Endothelial cell (in vitro differentiated cells): ENCODE measurements around the gene ZG16B. TPM values are rescaled to one million over a fixed set of nuclear protein-coding genes. Genes with fewer than 3 reads are reported as not detected.

Experiments used
- DNase-seq: peaks from one replicate; pipeline ENCODE4 v3.0.0; 2021; ENCODE audit warnings: low spot score
- H3K27ac Mint-ChIP-seq: one replicate; pipeline ENCODE4 v1.8.0; 2021; ENCODE audit warnings: mixed read lengths, inconsistent platforms; ENCODE audit not compliant: unreplicated experiment
- H3K27me3 Mint-ChIP-seq: one replicate; pipeline ENCODE4 v1.8.0; 2021; ENCODE audit warnings: mild to moderate bottlenecking, moderate library complexity, mixed read lengths, inconsistent platforms; ENCODE audit not compliant: unreplicated experiment
- H3K36me3 Mint-ChIP-seq: one replicate; pipeline ENCODE4 v1.8.0; 2021; ENCODE audit warnings: mild to moderate bottlenecking, low read depth, mixed read lengths, inconsistent platforms; ENCODE audit not compliant: unreplicated experiment
- H3K4me1 Mint-ChIP-seq: one replicate; pipeline ENCODE4 v1.8.0; 2021; ENCODE audit warnings: mild to moderate bottlenecking, mixed read lengths, inconsistent platforms; ENCODE audit not compliant: unreplicated experiment
- H3K4me3 Mint-ChIP-seq: one replicate; pipeline ENCODE4 v1.8.0; 2021; ENCODE audit warnings: mild to moderate bottlenecking, mixed read lengths, inconsistent platforms; ENCODE audit not compliant: unreplicated experiment
- H3K9me3 Mint-ChIP-seq: one replicate; pipeline ENCODE4 v1.8.0; 2021; ENCODE audit warnings: mixed read lengths, inconsistent platforms; ENCODE audit not compliant: unreplicated experiment
- total RNA-seq: library from RNA; stranded (reverse); fragmentation: NEBNext Ultra II Directional; extraction: Animal tissue kit (Norgen Biotek cat#: 25700); gene quantifications from one replicate; pipeline ENCODE4 v1.2.1, GENCODE V29; 2021; ENCODE audit not compliant: unreplicated experiment
- TF ChIP-seq, protein P1 (sequence below): fragments of 200-600 bp; sonication (generic); IDR thresholded peaks from one replicate; pipeline ENCODE4 v1.5.0; 2021; ENCODE audit warnings: antibody characterized with exemption; ENCODE audit not compliant: unreplicated experiment

The ZG16B gene
- total RNA-seq, 1 donor from 2014 or later = 1.3 TPM

DNA sequence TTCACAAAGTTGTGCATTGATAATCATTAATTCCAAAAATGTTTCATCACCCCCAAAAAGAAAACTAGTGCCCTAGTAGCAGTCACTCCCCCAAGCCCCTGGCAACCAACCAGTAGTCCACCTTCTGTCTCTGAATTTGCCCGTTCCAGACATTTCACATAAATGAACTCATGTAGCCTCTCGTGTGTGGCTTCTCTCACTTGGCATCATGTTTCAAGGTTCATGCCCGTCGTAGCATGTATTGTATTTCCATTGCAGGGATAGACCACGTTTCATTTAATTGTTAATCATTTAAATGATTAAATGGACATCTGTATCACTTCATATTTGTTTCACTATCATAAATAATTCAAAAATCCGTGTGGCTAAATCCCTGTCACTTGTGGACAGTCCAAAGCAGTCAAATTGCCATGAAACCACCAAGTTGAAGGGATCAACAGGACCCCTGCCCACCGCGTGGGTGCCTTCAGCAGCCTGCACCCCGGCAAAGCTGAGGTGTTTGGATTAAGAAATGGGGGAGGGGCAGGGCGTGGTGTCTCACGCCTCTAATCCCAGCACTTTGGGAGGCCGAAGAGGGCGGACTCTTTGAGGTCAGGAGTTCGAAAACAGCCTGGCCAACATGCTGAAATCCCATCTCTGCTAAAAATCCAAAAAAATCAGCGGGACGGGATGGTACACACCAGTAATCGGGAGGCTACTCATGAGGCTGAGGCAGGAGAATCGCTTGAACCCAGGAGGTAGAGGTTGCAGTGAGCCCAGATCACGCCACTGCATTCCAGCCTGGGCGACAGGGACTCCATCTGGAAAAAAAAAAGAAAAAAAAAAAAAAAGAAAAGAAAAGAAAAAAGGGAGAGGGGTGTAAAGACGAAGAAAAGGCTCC is 44.2 kb downstream of the ZG16B start:
- Mint-ChIP-seq H3K4me1 (no peaks in the 10 kb centered on the region), H3K4me3 (no peak overlapping the region), H3K27me3 (peaks cover 4% of the 10 kb centered on the region), H3K9me3 (no peaks in the 10 kb centered on the region), H3K27ac (peak overlapping the region; percentile 76), H3K36me3 (peaks cover under 1% of the 10 kb centered on the region)
- TF ChIP-seq, protein P1, sequence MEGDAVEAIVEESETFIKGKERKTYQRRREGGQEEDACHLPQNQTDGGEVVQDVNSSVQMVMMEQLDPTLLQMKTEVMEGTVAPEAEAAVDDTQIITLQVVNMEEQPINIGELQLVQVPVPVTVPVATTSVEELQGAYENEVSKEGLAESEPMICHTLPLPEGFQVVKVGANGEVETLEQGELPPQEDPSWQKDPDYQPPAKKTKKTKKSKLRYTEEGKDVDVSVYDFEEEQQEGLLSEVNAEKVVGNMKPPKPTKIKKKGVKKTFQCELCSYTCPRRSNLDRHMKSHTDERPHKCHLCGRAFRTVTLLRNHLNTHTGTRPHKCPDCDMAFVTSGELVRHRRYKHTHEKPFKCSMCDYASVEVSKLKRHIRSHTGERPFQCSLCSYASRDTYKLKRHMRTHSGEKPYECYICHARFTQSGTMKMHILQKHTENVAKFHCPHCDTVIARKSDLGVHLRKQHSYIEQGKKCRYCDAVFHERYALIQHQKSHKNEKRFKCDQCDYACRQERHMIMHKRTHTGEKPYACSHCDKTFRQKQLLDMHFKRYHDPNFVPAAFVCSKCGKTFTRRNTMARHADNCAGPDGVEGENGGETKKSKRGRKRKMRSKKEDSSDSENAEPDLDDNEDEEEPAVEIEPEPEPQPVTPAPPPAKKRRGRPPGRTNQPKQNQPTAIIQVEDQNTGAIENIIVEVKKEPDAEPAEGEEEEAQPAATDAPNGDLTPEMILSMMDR = no peak
- no peak for DNase-seq

DNA sequence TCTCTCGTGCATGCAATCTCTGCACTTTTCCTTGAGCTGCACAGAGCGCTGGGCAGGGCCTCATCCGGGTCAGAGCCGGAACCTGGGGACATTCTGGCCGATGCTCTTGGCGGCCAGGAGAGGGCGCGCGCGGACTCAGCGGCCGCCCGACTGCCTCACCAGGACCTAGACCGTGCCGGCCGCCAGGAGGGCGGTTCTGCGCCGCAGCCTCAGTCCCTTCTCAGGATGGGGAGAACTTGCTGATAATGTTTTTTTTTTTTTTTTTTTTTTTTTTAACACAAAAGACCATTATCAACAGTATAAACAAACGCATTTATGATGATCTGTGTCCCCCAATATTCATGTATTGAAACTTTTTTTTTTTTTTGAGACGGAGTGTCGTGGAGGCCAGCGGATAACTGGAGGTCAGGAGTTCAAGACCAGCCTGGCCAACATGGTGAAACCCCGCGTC is 44.8 kb downstream of the ZG16B start:
- no peaks in the 10 kb centered on the region for H3K4me1 Mint-ChIP-seq
- TF ChIP-seq, protein P1 = peak; percentile 89
- no peaks in the 10 kb centered on the region for H3K9me3 Mint-ChIP-seq
- peaks cover 2% of the 10 kb centered on the region for H3K27me3 Mint-ChIP-seq
- H3K4me3 Mint-ChIP-seq = no peak overlapping the region
- peak; percentile 70 for DNase-seq
- H3K36me3 Mint-ChIP-seq = peaks cover 3% of the 10 kb centered on the region
- no peak overlapping the region for H3K27ac Mint-ChIP-seq

DNA sequence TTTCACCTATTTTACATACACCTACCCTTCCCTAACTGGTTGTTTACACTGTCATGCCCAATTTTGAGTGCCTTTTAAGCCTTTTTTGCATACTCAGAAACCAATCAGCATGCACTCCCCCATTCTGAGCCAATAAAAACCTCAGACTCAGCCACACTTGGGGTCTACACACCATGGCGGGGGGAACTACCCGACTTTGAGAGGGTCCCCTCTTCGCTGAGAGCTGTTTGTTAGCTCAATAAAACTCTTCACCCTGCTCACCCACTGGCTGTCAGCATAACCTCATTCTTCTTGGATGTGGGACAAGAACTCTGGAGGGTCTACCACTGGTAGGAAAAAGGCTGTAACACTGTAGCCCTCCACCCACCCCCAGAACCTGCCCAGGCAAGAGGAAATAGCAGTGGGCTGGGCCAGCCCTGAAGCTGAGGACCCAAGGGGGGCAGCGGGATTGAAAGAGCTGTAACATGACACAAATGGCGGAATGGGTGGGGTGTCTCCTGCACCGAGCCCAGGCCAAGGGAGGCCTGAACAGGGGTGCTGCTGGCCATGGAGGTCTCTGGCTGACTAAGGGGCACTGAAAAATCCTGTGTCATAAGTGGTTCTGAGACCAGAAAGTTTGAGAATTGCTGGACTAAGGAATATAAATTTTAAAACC is 49.9 kb downstream of the ZG16B start:
- Mint-ChIP-seq H3K27me3 (peaks cover 7% of the 10 kb centered on the region), H3K4me3 (no peak overlapping the region), H3K4me1 (peaks cover 6% of the 10 kb centered on the region), H3K9me3 (no peaks in the 10 kb centered on the region), H3K27ac (no peak overlapping the region), H3K36me3 (peaks cover 11% of the 10 kb centered on the region)
- no peak for DNase-seq
- TF ChIP-seq, protein P1 = no peak

Other genes with a start within 250 kb of the ZG16B start
- 24.3 TPM for gene KCTD5, start 147.8 kb upstream of the ZG16B start, total RNA-seq
- 0.90 TPM for gene PRSS27, start 110.1 kb upstream of the ZG16B start, total RNA-seq
- gene SRRM2, start 77.7 kb upstream of the ZG16B start, total RNA-seq = 456 TPM
- gene ELOB, start 53.0 kb upstream of the ZG16B start, total RNA-seq = 195 TPM
- not detected for gene PRSS33, start 42.7 kb upstream of the ZG16B start, total RNA-seq
- not detected for gene PRSS41, start 31.8 kb upstream of the ZG16B start, total RNA-seq
- gene PRSS21, start 13.1 kb upstream of the ZG16B start, total RNA-seq = not detected
- 0.59 TPM for gene PRSS22, start 27.9 kb downstream of the ZG16B start, total RNA-seq
- gene FLYWCH2, start 52.9 kb downstream of the ZG16B start, total RNA-seq = 24.9 TPM
- gene FLYWCH1, start 81.6 kb downstream of the ZG16B start, total RNA-seq = 50.8 TPM
- gene KREMEN2, start 134.0 kb downstream of the ZG16B start, total RNA-seq = not detected
- gene PAQR4, start 139.0 kb downstream of the ZG16B start, total RNA-seq = 11.8 TPM
- 12.2 TPM for gene PKMYT1, start 150.1 kb downstream of the ZG16B start, total RNA-seq
- gene CLDN9, start 182.6 kb downstream of the ZG16B start, total RNA-seq = not detected
- 33.0 TPM for gene CLDN6, start 187.9 kb downstream of the ZG16B start, total RNA-seq
- gene TNFRSF12A, start 190.1 kb downstream of the ZG16B start, total RNA-seq = 3.0 TPM
- 28.7 TPM for gene HCFC1R1, start 193.6 kb downstream of the ZG16B start, total RNA-seq
- gene THOC6, start 193.7 kb downstream of the ZG16B start, total RNA-seq = 22.9 TPM
- 0.13 TPM for gene BICDL2, start 206.6 kb downstream of the ZG16B start, total RNA-seq
- 5.4 TPM for gene MMP25, start 216.3 kb downstream of the ZG16B start, total RNA-seq
- 1.7 TPM for gene IL32, start 235.3 kb downstream of the ZG16B start, total RNA-seq